ENCODE results near the gene ZBTB8A.

Gene ZBTB8A

DNA sequence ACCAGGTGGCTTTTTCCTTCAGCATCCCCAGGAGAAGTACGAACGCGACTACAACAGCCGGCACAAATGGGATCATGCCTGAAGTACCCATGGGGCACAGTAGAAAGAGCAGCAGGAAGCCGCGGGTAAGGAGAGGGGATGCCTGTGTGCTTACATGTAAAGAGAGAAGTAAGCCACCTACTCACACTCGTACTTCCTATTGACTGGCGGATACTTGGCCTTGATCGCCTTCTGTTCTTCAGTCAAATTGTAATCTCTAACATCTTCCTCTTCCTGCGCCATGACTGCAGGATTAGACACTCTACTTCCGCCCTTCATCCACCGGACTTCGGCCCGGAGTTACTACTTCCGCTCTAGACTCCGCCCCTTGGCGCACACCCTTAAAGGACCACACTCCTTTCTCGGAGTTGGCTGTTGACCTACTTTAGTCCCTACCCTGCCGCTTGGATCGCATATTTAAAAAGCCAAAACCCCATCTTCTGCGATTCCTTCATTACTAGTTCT, 111.1 kb downstream of the ZBTB8A start, which contains the start of gene ZBTB8OS:
ZBTB8OS (minus strand) TSS at position 303 of the 504 bp plus-strand sequence; CDS start at position 282, 21 bp downstream.
- H3K4me3 ChIP-seq (ENCODE audit: low read depth, low read length): peak within 1 kb of the TSS; percentile 95
- H3K27me3 ChIP-seq (ENCODE audit: control insufficient read depth, insufficient read depth, low read length): no peaks in the 10 kb centered on the region
- peak within 1 kb of the TSS; percentile 100 for H3K9ac ChIP-seq (ENCODE audit: low read depth, low read length)
- no peaks in the 10 kb centered on the region for H3K9me3 ChIP-seq (ENCODE audit: control insufficient read depth, insufficient read depth, low read length)
- peaks cover 3% of the 10 kb centered on the region for H3K4me1 ChIP-seq (ENCODE audit: control insufficient read depth, insufficient read depth, low read length)
- H3K36me3 ChIP-seq (ENCODE audit: control insufficient read depth, insufficient read depth, low read length): peaks cover 6% of the 10 kb centered on the region

DNA sequence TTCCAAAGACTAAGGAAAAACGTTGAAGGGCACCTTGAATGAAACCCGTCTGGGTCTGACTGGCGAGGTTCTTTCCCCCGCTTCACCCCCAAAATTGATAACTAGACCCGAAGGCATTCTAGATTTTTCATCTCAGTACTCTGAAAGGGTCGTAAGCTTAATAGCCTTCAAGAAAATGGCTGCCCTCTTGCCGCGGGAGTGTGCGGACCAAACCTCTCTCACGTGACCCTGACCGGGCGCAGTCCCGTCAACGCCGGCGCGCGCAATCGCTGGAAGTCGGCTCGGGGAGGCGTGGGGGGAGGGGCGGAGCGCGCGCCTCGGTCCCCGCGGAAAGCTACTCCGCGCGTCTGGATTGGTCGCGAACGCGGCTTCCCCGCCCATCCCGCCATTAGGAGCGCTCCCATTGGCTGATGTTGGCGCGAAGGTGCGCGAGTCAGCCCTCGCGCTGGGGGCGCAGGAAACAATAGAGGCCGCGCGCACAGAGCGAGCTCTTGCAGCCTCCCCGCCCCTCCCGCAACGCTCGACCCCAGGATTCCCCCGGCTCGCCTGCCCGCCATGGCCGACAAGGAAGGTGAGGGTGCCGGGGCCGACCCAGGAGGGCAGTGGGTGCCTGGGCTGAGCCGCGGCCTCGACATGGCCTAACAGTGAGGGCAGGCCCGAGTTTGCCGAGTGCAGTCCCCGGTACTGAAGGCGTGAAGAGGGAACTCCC, 111.7 kb downstream of the ZBTB8A start, which contains the start of gene RBBP4:
RBBP4 (plus strand) TSS at position 457 of the 709 bp plus-strand sequence; CDS start at position 556, 99 bp downstream.
- H3K36me3 ChIP-seq (ENCODE audit: control insufficient read depth, insufficient read depth, low read length): peaks cover 6% of the 10 kb centered on the region
- peak within 1 kb of the TSS; percentile 100 for H3K9ac ChIP-seq (ENCODE audit: low read depth, low read length)
- peaks cover 3% of the 10 kb centered on the region for H3K4me1 ChIP-seq (ENCODE audit: control insufficient read depth, insufficient read depth, low read length)
- peak within 1 kb of the TSS; percentile 95 for H3K4me3 ChIP-seq (ENCODE audit: low read depth, low read length)
- no peaks in the 10 kb centered on the region for H3K9me3 ChIP-seq (ENCODE audit: control insufficient read depth, insufficient read depth, low read length)
- H3K27me3 ChIP-seq (ENCODE audit: control insufficient read depth, insufficient read depth, low read length): no peaks in the 10 kb centered on the region

DNA sequence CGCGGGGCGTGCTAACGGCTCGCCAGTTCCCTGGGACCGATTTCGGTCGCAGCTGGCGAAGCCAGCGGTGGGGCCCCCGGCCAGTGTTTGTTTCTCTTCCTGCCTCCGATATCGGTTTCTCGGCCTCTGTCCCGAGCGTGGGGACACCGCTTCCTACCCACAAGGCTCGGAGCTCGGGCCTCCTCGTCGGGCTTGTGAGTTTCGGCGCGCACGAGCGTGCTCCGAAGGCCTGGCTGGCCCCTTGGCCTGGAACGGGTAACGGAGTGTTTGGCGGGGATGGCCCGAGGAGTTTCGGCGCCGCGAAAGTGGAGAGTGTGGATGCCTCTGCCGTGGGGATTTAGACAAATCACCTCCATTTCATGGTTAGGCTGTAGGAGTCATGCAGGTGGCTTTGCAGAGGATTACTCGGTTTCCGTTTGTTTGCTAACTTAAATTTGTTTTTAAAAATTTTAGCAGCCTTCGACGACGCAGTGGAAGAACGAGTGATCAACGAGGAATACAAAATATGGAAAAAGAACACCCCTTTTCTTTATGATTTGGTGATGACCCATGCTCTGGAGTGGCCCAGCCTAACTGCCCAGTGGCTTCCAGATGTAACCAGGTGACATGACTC, 112.3 kb downstream of the ZBTB8A start:
- Histone ChIP-seq H3K9me3 (ENCODE audit: control insufficient read depth, insufficient read depth, low read length) (no peaks in the 10 kb centered on the region), H3K9ac (ENCODE audit: low read depth, low read length) (peak overlapping the region; percentile 99), H3K27me3 (ENCODE audit: control insufficient read depth, insufficient read depth, low read length) (no peaks in the 10 kb centered on the region), H3K4me3 (ENCODE audit: low read depth, low read length) (peak overlapping the region; percentile 85), H3K36me3 (ENCODE audit: control insufficient read depth, insufficient read depth, low read length) (peaks cover 6% of the 10 kb centered on the region), H3K4me1 (ENCODE audit: control insufficient read depth, insufficient read depth, low read length) (peaks cover 3% of the 10 kb centered on the region)

DNA sequence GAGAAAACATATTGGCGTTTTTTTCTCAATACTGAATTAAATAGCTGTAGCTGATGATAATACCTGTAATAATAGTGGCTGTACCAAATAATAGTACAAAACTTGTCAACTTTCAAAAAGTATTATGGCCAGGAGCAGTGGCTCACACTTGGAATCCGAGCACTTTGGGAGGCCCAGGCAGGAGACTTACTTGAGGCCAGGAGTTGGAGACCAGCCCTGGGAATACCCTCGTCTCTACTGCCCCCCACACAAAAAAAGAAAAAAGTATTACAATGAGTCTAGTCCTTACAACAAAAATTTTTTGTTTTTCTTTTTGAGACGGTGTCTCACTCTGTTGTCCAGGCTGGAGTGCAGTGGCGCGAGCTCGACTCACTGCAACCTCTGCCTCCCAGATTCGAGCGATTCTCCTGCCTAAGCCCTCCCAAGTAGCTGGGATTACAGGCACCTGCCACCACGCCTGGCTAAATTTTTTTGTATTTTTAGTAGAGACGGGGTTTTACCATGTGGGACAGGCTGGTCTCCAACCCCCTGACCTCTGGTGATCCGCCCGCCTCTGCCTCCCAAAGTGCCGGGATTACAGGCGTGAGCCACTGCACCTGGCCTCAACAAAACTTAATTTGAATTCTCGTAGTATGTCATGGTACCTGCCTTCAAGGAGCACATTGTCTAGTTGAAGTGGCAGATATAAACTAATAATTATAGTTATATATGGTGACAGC, 113.2 kb downstream of the ZBTB8A start:
- peaks cover 6% of the 10 kb centered on the region for H3K36me3 ChIP-seq (ENCODE audit: control insufficient read depth, insufficient read depth, low read length)
- H3K27me3 ChIP-seq (ENCODE audit: control insufficient read depth, insufficient read depth, low read length): no peaks in the 10 kb centered on the region
- peaks cover 3% of the 10 kb centered on the region for H3K4me1 ChIP-seq (ENCODE audit: control insufficient read depth, insufficient read depth, low read length)
- H3K9me3 ChIP-seq (ENCODE audit: control insufficient read depth, insufficient read depth, low read length): no peaks in the 10 kb centered on the region
- H3K9ac ChIP-seq (ENCODE audit: low read depth, low read length): peak overlapping the region; percentile 99
- H3K4me3 ChIP-seq (ENCODE audit: low read depth, low read length): peak overlapping the region; percentile 85

Data from iPS-15b (cell line).